Calu3 (cell line): ENCODE results near the gene OPTC. TPM values are rescaled to one million over a fixed set of nuclear protein-coding genes. Genes with fewer than 3 reads are reported as not detected.

ENCODE experiments used
- total RNA-seq: library from RNA; stranded (reverse); gene quantifications from 2 replicates; pipeline ENCODE4 v1.2.3, GENCODE V29; 2022

The OPTC gene
- total RNA-seq, 1 experiment from 2014 or later = not detected

Other genes starting within 250 kb of the OPTC start
- 2.7 and 4.9 TPM in 2 replicates for gene BTG2, start 188.6 kb upstream of the OPTC start, total RNA-seq
- not detected in 2 replicates for gene FMOD, start 143.0 kb upstream of the OPTC start, total RNA-seq
- gene PRELP, start 18.3 kb upstream of the OPTC start, total RNA-seq = not detected in 2 replicates
- 1.9 and 3.9 TPM in 2 replicates for gene ATP2B4, start 132.7 kb downstream of the OPTC start, total RNA-seq